Hematopoietic multipotent progenitor cell treated with erythropoietin and hydrocortisone succinate and interleukin-3 and kit ligand, for 15 days (in vitro differentiated cells): Measurements from ENCODE around the gene WDR37.
"Not testable (repeated sequence)": the region's sequence is repeated elsewhere in the genome, so short reads cannot be mapped to it uniquely, and the experiment has no call there.

Experiments
- DNase-seq: peaks from one replicate; pipeline ENCODE4 v3.0.0-alpha.2; 2015; ENCODE audit warnings: low spot score

WDR37 gene

DNA sequence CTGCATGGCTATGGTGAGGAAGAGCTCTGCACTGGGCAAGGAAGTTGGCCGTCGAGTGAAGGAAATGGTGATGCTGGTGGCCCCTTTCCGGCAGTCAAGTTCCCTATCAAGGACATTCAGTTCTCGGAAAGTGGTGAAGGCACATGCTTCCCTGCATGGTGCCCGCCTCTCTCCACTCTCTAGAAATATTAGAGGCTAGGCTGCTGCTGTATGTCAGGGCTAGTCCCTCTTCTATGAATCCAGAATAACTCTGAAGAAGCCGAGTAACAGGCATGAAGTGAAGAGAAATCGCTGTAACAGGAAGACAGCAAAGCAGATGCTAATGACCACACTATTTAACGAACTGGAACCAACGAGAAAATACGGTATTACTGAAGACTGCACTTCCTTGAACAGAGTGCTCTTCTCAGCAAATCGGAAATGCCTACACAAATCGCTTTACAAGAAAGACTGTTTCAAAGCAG is 12.6 kb upstream of the WDR37 start:
- no peak for DNase-seq

DNA sequence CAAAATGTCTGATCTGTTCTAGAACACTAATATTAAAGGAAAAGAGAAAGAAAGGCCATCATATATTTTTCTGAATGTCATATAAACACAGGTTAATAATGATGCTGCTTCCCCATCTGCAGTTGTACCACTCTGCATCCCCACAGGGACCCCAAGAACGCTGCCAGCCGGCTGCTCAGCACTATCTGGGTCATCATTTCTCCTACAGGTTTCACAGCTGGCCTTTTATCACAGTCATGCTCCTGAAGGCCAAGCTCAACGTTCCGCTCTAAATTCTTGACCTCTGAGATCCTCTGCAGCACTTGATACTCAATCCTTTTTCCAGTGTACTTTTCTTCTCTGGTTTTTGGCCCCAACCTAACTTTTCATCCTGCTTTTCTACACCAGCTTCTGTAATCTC is 12.0 kb upstream of the WDR37 start:
- no peak for DNase-seq

DNA sequence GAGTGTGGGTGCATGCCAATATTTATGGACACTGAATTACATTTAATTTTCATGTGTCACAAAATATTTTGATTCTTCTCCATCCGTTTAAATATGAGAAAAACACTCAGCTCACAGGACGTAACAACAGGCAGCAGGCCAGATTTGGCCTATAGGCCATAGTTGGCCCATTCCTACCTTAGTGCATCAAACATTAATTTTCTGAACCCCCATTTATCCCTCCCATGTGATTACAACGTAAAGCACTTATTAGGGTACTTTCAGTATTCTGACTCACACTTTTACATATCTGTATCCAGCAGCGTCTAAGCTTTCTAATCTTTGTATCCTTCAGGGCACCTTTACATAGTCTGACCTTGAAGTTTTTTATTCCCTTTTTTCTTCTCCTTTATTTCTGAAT is 11.2 kb upstream of the WDR37 start:
- DNase-seq, result no peak

GRCh38 chr10:1045415-1045814 is 10.8 kb upstream of the WDR37 start:
- no peak for DNase-seq

DNA sequence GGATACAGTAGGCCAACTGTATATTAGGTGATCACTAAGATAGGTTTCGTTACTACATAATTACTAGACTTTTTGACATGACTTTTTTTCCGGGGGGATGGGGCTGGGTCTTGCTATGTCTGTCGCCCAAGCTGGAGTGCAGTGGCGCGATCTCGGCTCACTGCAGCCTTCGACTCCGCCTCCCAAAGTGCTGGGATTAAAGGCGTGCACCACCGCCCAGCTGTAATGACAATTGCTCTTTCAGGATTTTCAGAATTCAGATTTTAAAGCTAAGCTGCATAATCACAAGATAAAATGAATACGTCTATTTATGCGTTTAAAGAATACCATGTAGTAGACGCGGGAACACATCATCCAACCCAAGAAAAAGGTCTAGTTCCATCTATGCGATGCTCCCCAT is 8.2 kb upstream of the WDR37 start:
- DNase-seq, result no peak

GRCh38 chr10:1048349-1048731 is 7.8 kb upstream of the WDR37 start:
- DNase-seq, result no peak

GRCh38 chr10:1048732-1049424 is 7.3 kb upstream of the WDR37 start, which contains the start of gene IDI1:
Gene IDI1 (minus strand): TSS chr10:1049119. CDS start chr10:1049003, 116 bp downstream.
- peak; percentile 95 for DNase-seq

GRCh38 chr10:1049425-1049958 is 6.7 kb upstream of the WDR37 start:
- no peak for DNase-seq

- DNase-seq, result peak; percentile 61
Observed at GRCh38 chr10:1050145-1050544, 6.0 kb upstream of the WDR37 start.

GRCh38 chr10:1050554-1050953 is 5.6 kb upstream of the WDR37 start:
- DNase-seq, result no peak

DNA sequence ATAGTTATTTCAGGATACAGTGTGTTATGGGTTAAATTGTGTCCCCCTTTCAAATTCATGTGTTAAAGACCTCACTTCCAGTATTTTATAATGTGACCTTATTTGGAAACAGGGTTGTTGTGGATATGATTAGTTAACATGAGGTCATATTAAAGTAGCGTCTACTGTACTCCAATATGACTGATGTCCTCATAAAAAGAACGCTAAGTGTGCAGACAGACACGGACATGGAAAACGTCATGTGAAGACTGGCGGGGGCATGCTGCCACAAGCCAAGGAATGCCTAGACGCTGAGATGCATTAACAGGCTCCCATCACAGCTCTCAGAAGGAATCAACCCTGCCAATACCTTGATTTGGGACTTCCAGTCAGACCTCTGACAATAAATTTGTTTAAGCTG is 1.5 kb upstream of the WDR37 start:
- no peak for DNase-seq

DNA sequence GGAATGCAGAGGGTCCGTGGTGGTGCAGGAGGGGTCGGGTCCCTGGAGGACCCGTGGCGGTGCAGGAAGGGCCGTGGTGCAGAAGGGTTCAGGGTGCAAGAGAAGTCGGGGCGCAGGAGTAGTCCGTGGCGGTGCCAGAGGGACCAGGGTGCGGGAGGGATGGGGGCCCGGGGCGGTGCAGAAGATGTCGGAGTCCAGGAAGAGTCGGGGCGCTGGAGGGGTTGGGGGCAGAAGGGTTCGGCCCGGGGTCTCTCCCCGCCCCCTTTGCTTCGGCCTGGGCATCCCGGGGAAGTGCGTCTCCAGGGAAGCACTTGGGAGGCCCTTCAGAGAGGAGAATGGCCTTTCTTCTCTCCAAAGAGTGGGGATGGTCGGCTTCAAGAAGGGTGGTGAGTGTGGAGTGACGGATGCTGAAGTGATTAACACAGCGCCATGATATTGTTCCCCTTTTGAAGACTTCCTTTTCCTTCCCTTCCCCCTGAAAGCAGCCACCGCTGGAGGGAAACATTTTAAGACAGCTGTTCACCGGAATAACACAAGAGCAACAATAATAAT is 997 bp downstream of the WDR37 start:
- no peak for DNase-seq

GRCh38 chr10:1058017-1058416 is 1.8 kb downstream of the WDR37 start:
- DNase-seq, result no peak

GRCh38 chr10:1059902-1060301 is 3.7 kb downstream of the WDR37 start:
- no peak for DNase-seq

DNA sequence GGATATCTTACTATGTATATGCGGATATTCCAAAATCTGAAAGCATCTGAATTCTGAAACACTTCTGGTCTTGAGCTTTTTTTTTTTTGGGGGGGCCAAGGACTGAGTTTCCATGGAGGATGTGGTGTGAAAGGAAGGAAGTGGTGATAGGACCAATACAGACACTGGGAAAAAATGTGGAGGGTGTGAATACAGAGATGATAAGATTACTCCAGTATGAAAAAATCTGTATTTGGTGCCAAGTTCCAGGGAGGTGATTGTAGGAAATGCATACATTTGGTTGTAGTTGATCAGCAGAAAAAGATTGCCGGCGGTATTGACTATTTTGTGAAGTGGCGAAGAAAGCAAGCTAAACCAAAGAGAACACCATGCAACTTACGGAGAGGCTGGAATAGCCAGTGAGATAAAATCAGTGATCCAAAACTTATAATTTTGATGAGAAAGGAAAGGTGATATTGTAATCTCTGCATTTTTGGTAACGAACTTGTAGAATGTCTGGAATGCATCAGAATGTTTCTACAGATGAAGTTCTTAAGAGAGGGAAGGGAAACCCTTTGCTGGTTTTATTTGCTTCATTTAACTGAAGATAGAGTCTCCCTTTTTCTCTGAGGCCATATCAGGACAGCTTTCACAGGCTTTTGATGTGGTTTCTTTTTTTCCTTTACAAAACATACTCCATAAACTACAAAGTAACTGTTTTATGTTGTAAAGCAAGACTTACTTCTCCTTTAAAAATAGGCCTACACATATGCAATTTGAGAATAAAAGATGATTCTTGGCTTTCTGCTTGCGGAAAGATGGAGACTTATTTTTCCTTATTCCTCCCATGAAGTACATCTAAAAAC is 6.0 kb downstream of the WDR37 start:
- no peak for DNase-seq

DNA sequence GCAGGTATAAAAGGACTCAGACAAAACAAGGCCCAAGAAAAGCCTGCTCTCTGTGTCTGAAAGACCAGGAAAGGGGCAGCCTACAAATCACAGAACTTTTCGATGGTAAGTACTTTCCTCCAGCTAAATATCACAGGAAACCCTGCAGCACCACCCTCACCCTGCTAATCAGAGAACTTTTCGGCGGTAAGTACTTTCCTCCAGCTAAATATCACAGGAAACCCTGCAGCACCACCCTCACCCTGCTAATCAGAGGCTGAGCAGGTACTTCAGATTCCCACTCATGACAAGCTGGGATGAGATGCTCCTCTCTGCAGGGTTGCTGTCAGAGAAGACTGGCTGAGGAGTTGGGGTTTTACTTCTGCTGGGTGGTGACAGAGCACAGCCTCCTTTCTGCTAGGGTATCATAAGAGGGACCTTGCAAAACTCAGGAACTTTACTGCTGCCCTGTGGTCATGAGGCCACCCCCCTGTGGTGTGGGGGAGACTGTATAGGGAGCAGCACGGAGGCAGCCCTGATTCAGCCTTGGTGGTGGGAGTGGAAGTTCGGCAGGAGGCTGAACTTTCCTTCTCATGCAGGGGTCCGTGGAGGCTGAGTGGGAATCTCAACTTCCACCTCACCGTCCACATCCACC is 7.2 kb downstream of the WDR37 start:
- no peak for DNase-seq

DNA sequence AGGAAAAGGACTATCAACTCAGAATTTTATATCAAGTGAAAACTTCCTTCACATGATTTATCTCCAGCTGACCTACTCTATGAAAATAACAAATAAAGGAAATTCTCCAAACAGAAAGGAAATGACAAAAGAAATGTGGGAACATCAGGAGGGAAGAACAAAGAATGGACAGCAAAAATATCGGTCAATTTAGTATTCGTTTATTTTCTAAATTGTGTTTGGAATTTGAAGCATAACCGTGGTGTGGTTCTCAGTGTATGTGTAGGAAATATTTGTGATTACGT is 8.7 kb downstream of the WDR37 start:
- no peak for DNase-seq

GRCh38 chr10:1066734-1067133 is 10.5 kb downstream of the WDR37 start:
- DNase-seq, result not testable (repeated sequence)

GRCh38 chr10:1068380-1069361 is 12.5 kb downstream of the WDR37 start:
- DNase-seq, result no peak

GRCh38 chr10:1070919-1071318 is 14.7 kb downstream of the WDR37 start:
- DNase-seq, result no peak

DNA sequence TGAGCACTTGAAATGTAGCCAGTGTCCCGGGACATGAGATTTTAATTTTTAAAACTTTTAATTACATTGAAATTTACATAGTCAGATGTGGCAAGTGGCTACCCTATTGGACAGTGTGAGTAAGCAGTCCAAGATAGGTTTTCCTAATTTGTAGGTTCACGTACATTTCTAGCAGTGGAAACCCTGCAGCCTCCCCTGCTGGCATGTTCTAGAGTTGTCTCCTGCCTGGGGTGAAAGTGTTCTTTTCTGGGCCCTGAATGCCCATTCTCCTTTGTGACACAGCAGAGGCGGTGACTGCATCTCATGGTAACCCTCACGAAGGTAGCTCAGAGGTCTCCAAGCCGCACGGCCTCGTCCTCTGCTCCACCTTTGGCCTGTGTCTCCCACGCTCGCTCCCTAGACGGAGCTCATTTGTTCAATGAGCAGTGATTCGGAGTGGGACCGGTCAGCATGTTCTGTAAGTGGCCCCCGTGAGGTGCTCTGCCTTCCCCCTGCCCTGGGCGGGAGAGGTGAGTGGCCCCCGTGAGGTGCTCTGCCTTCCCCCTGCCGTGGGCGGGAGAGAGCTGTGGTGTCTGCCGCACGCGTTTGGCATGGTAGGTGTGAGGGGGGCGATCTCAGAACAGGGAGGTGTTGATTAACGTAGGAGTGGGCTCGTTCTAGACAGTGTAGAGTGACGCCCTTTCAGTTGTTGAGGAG is 18.0 kb downstream of the WDR37 start:
- DNase-seq, result no peak
